GM18526 (cell line): ENCODE results near the gene NECAB3.
A peak's percentile ranks its signal among the peaks of the same experiment; 100 is the strongest.

Experiments
- POLR2A ChIP-seq: IDR thresholded peaks from 3 replicates; pipeline ENCODE4 v1.6.1; 2011; ENCODE audit not compliant: insufficient read length; ENCODE audit errors: extremely low read depth

NECAB3 gene

DNA sequence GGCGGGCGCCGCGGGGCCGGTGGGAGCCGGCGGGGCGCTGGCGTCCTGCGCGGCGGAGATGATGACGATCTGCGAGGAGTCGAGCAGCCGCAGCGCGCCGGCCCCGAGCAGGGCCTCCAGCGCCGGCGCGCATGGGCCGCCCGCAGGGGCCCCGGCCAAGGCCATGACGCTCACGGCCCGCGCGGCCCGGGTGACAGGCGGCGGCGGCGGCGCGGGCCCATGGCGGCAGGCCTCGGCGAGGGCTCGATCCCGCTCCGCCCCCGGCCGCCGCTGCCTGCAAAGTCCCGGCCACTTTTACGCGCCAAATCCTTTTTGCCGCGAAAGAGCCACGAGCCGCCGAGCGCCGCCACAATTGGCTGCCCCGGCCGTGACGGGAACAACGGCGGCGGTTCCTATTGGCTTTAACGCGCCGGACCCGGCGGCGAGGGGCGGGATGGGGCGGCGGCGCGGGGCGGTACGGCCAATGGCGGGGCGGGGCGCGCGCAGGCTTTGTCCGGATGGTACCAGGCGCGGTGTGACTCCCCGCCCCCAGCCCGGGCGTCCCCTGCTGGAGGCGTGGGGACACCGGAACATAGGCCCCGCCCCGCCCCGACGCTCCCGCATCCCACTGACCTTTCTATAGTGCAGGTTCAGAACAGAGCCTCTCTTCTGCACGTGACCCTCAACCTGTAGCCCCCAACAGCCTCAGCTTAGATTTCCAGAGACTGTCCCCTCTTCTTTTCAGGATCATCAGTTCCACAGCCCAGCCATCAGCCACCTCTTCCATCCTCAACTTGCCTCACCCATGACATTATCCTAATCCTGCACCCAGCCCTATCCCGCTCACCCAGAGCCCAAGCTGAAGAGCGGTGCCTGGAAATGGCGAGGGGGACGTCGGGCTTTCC, 12.1 kb upstream of the NECAB3 start, which contains the start of gene E2F1:
E2F1 (minus strand) TSS at position 286 of the 884 bp plus-strand sequence; CDS start at position 165, 121 bp downstream.
- no peak for TF ChIP-seq POLR2A

DNA sequence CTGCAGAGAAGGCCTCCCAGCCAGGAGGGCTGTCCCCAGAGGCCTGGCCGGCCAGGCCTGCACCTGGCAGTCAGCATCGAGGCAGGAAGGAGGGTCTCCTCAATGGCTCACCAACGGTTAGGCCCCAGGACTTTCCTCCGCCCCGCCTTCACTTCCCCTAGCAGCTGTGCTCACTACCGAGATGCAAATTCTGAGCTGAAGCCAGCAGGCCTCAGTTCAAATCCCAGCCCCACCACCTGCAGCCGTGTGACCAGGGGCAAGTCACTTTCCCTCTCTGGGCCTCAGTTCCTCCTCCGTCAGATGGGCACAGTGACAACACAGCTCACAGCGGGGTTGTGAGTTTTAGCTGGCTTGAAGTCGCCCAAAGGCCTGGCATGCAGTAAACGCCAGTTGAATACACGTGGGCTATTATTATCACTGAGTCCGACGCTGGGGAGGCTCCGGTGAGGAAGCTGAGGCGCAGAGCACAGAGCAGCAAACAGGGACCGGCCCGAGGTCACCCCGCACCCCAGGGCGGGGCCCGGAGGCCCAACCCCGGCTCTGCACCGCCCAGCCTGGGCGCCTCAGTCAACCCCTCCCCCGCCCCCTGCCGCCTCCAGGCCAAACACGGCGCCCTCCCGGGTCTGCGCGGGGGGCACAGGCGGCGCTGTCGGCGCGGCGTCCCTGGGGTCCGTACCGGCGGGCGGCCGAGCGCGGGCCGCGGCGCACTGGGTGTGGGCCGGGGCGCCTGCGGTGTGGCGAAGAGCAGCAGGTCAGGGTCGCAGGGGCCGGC, 11.3 kb upstream of the NECAB3 start:
- TF ChIP-seq POLR2A = peak; percentile 34

GRCh38 chr20:33684533-33685327, 10.5 kb upstream of the NECAB3 start:
- no peak for TF ChIP-seq POLR2A

DNA sequence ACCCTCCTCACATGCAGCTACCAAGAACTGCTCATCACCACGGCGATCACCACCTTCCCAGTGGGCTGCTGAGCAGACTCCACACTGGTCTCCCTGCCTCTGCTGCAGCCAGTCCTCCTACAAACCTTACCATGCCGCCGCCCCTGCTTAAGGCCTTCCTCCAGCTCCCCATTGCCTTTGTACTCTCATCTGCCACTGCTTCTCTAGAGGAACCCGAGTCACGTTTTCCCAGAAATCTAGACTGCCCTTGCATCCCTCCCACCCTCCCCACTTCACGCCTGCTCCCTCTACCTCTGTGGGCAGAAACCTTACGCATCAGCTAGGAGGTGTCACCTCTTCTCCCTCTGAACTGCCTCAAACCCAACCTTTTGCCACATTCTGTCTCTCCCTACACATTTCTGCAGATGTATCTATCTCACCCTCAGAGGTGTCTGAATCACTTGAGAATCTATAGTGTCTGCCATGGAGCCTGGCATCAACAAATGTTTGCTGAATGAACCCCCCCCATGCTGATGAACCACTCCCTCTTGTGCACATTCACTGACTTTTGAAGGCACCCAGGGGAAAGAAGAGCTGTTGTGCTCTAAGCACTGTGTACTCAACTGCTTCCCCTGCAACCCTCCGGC, 7.6 kb upstream of the NECAB3 start:
- TF ChIP-seq POLR2A = no peak

GRCh38 chr20:33681288-33681687, 7.1 kb upstream of the NECAB3 start:
- no peak for TF ChIP-seq POLR2A

DNA sequence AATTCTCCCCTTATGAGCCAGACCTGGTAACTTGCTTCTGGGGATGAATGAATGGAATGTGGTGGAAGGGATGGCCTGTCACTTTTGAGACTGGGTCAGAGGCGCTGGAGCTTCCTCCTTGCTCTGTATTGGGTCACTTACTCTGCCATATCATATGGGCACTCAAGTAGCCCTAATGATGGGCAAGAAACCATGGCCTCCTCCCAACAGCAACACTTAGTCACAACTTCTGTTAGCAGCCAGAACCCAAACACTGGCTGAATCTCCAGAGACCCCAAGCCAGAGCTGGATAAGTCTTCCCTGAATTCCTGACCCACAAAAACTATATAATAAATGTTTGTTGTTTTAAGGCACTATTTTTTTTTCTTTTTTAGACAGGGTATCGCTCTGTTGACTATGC, 6.5 kb upstream of the NECAB3 start:
- TF ChIP-seq POLR2A = no peak

DNA sequence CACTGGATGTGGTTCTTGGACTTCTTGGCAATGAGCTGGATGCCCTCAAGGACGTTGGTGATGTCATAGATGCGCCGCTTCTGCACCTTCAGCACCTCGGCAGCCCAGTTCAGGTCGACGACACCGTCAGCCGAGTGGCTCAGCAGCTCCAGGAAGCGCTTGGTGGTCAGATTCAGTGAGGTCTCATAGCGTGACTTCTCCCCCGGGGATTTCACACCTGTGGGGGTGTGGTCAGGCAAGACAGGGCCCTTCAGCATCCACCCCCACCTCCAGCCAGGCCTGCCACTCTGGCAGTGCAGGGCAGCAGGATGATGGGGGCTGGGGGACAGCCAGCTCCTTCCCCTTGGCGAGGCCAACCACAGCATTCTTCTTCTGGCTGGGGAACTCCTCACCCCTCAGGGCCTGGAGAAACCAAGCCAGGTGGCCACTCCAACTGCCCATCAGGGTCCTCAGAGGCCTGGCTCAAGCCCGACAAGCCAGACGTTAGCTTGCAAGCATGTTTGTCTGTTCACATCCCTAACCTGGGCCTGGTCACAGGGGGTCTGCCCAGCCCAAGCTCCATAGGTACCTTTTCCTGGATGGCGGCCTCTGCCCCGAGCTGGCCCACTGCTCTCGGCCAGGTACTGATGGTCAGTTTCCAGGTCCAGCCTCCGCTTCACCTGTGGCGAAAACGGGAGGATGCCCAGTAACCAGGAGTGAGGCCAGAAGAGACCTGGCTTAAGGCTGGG, 5.7 kb upstream of the NECAB3 start:
- no peak for TF ChIP-seq POLR2A

DNA sequence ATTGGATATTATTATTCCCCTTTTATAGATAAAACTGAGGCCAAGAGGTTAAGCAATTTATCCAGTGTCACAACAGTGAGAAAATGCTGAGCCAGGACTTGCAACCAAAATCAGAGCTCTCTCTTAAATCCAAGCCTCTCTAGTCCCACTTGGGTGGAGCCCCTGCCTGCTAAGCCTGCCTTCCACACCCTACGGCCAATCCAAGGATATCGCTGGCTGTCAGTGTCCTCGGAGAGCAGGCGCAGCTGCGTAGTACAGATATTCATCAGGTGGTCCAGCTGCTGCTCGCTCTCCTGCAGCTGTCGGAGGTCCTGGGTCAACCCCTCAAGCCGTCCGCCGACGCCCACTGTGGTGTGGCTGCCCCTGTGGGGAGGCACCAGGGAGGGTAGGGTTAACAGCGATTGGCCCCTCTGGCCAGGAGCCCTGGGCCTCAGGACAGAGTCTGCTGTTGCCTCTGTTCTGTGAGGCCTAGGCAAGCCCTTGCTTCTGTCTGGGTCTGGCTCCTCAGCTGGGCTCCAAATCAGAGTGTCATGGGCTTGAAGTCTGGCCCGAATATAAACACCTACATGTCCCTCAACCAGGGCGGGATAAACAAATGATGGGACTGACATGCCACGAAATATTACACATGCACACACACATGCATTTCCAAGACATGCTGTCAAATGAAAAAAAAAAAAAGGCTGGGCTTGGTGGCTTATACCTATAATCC, 3.9 kb upstream of the NECAB3 start:
- TF ChIP-seq POLR2A = no peak

DNA sequence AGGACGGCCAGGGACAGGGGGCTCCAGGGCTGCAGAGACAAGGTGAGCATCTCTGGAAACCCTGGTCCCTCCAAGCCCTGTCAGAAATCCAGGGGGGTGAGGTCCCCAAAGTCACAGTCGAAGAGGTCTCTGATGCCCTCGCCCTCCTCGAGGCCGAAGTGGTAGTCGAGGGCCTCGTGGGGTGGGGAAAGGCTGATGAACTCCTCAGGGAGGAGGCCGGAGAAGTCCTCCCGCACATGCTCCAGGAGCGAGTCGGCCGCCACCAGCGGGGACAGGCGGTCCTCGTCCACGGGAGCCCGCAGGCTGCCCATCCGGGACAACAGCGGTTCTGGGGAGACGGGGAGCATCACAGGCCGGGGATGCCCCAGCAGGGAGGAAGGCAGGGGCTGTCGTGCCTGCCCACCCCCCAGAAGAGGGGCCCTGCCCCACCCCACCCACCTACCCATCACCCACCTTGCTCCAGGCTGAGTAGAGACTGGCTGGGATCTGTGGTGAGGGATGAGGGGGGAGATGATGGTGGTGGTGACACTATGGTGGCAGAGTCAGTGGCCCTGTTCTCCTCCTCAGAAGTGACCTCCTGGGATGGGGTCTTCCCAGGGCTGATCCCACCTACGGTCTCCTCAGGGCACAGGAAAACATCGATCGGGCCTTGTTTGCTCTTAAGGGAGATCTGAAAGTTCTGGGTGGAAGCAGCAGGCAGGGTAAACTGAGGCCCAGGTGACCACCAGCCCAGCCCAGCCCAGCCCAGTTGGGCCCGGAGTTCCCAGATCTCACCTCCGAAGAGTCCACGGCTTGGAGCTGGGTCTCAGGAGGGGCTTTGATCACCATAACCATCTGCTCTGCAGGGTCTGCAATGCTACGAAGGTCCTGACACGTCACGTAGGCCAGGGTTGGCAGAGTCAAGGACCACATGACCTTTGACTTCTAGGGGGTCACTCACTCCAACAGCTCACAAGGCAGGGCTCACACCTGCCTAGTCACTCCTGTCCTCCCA, 2.7 kb upstream of the NECAB3 start:
- no peak for TF ChIP-seq POLR2A

DNA sequence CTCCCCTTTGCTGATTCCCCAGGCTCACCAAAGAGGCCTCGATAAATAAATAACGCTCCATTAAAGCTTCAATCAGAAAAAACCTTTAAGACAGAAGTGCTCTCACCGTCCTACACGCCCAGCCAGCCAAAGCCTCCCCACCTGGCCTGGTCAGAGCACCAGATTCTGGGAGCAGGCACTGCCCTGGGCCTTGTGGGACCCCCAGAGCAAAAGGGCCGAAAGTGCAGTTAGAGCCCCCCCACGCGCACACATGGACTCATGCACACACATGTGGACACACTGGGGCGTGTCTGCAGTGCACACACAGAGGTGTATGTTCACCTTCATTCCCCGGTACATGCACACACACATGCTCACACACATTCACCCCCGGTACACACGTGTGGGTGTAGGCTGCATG, 1.9 kb upstream of the NECAB3 start:
- no peak for TF ChIP-seq POLR2A

DNA sequence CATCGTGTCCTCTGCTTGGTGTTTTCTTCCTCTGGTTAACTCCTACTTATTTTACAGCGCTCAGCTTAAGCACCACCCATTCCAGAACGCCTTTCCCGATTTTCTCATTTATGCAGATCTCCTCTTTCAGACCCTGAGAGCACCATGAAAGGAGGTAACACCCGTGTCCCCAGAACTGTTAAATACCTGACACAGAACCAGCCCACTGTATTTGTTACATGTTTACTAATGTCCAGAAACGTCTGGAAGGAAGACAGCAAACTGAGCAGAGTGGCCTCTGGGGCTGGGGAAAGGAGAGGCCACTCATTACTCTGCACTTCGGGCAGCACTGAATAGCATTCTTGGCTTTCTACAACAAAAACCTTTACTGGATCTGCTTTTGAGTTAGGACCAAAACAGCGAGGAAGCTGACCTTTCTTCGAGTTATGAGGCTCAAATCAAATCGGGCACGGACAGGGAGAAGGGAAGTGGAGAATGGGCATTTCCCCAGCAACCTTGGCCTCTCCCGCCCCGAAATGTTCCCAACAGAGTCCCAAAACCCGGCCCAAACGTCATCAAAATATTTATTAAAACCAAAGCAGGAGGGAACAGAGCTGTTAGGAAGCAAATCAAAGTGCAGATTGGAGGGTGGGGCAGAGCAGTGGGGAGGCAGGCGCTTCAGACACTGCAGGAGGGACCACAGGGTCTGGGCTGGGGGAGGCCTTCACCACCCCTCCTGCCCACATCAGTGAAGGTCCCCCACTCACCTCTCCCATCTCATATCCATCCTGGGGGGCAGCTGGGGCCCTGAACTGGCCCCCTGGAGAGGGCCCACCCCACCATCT, 1.1 kb upstream of the NECAB3 start:
- no peak for TF ChIP-seq POLR2A

DNA sequence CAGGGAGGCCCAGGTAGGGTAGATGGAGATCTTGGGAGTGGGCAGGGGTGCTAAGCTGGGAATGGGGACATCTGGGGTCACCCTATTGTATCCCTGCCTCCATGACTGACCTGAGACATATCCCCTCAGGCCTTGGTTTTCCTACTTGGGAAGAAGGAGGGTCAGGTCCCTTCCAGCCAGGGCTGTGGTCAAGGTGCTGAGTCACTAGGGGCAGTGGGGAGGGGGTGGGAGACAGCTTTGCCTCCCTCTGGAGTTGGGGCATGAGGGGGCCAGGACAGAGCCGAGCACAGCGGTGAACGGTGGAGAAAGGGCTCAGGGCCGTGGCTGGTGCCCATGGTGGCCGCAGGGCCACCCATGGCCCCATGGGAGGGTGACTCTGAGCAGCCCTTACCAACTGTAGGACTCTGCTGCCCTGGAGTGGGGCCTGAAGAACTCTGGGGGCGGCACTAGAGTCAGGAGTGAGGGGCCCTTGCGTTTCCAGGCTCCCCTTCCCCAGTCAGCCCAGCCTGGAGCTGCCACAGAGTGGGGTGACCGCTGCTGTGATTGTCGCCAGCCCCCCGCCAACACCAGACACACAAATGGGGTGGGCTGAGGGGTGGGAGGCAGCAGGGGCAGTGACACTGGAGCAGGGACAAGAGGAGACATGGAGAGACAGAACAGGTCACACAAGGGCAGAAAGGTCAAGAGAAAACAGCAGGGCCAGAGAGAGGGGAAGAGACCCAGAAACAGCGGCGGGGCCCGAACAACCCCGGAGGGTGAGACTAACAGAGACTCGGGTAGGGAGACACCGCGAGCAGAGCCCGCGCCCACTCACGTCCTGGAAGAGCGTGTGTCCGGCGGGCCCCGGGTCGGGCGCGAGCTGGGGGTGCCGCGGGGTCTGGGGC, 576 bp downstream of the NECAB3 start:
- no peak for TF ChIP-seq POLR2A
